Activated T-cell treated with anti-CD3 and anti-CD28 coated beads, Interleukin-2, amount 50 U/mL, for 4 hours (primary cell): ENCODE data around the gene TVP23C. TPM values are rescaled to one million over a fixed set of nuclear protein-coding genes. Genes with fewer than 3 reads are reported as not detected.
"Not testable (repeated sequence)": the region's sequence is repeated elsewhere in the genome, so short reads cannot be mapped to it uniquely, and the experiment has no call there.

Experiments
- ATAC-seq, 2 donors: fragments of 200-7000 bp; cut with Tn5 transposase; one replicate each; pipeline ENCODE4 v1.10.0; 2021
- DNase-seq: peaks from one replicate; pipeline ENCODE4 v3.0.0-alpha.2; 2020
- H3K27me3 Mint-ChIP-seq: one replicate; pipeline ENCODE4 v1.8.0; 2021; ENCODE audit warnings: low read depth, mixed read lengths
- H3K36me3 Mint-ChIP-seq: one replicate; pipeline ENCODE4 v1.8.0; 2022; ENCODE audit warnings: mixed read lengths; ENCODE audit not compliant: insufficient read depth
- H3K4me1 Mint-ChIP-seq: one replicate; pipeline ENCODE4 v1.8.0; 2021; ENCODE audit warnings: low read depth, mixed read lengths
- H3K4me3 Mint-ChIP-seq: one replicate; pipeline ENCODE4 v1.8.0; 2021; ENCODE audit warnings: mild to moderate bottlenecking, moderate library complexity, mixed read lengths
- H3K9me3 Mint-ChIP-seq: one replicate; pipeline ENCODE4 v1.8.0; 2021; ENCODE audit warnings: mixed read lengths
- total RNA-seq, 3 donors: library from RNA; stranded (reverse); gene quantifications; one replicate each; pipeline ENCODE4 v1.2.1, GENCODE V29; 2021

The TVP23C gene
- total RNA-seq = 1 to 10 TPM; 2.6 to 4.6 (median 3.7) TPM

- H3K4me1 Mint-ChIP-seq = peaks cover 10% of the 10 kb centered on the region
- peak within 1 kb of the TSS; percentile 96 for H3K4me3 Mint-ChIP-seq
- ATAC-seq = peak; percentile 78 to 88
- H3K9me3 Mint-ChIP-seq, H3K36me3 Mint-ChIP-seq, H3K27me3 Mint-ChIP-seq: not testable (repeated sequence)
- DNase-seq = peak; percentile 50
Measured at GRCh38 chr17:15563375-15563857, at the start of gene TVP23C. Gene TVP23C (minus strand): TSS chr17:15563483. CDS start chr17:15563448, 35 bp downstream.

- H3K4me3 Mint-ChIP-seq, DNase-seq, H3K27me3 Mint-ChIP-seq, H3K9me3 Mint-ChIP-seq, H3K36me3 Mint-ChIP-seq, ATAC-seq: not testable (repeated sequence)
- peaks cover 26% of the 10 kb centered on the region for H3K4me1 Mint-ChIP-seq
Measured at GRCh38 chr17:15592960-15593359, 29.7 kb upstream of the TVP23C start.

GRCh38 chr17:15591986-15592385 lies 28.7 kb upstream of the TVP23C start:
- peaks cover 26% of the 10 kb centered on the region for H3K4me1 Mint-ChIP-seq
- H3K4me3 Mint-ChIP-seq, H3K36me3 Mint-ChIP-seq, ATAC-seq, H3K9me3 Mint-ChIP-seq, H3K27me3 Mint-ChIP-seq, DNase-seq: not testable (repeated sequence)

- H3K4me3 Mint-ChIP-seq, H3K9me3 Mint-ChIP-seq, H3K27me3 Mint-ChIP-seq, ATAC-seq, H3K36me3 Mint-ChIP-seq, DNase-seq: not testable (repeated sequence)
- H3K4me1 Mint-ChIP-seq = peaks cover 26% of the 10 kb centered on the region
Measured at GRCh38 chr17:15590844-15591243, 27.6 kb upstream of the TVP23C start.

- not testable (repeated sequence) for H3K27me3 Mint-ChIP-seq, H3K9me3 Mint-ChIP-seq, DNase-seq, H3K36me3 Mint-ChIP-seq
- peaks cover 26% of the 10 kb centered on the region for H3K4me1 Mint-ChIP-seq
- H3K4me3 Mint-ChIP-seq = peak overlapping the region; percentile 33
- peak; percentile 50 to 74 for ATAC-seq
Measured at GRCh38 chr17:15589544-15590536, 26.6 kb upstream of the TVP23C start.

GRCh38 chr17:15588017-15588416 lies 24.7 kb upstream of the TVP23C start:
- ATAC-seq = not testable (repeated sequence)

GRCh38 chr17:15583313-15583712 lies 20.0 kb upstream of the TVP23C start:
- not testable (repeated sequence) for H3K36me3 Mint-ChIP-seq, DNase-seq, H3K4me1 Mint-ChIP-seq, H3K4me3 Mint-ChIP-seq, H3K9me3 Mint-ChIP-seq, ATAC-seq, H3K27me3 Mint-ChIP-seq

More at GRCh38 chr17:15588017-15588416, 24.7 kb upstream of the TVP23C start:
- peaks cover 26% of the 10 kb centered on the region for H3K4me1 Mint-ChIP-seq
- not testable (repeated sequence) for DNase-seq, H3K4me3 Mint-ChIP-seq, H3K27me3 Mint-ChIP-seq, H3K36me3 Mint-ChIP-seq, H3K9me3 Mint-ChIP-seq

GRCh38 chr17:15581462-15581861 lies 18.2 kb upstream of the TVP23C start:
- not testable (repeated sequence) for H3K4me1 Mint-ChIP-seq, H3K36me3 Mint-ChIP-seq, DNase-seq, H3K27me3 Mint-ChIP-seq, H3K4me3 Mint-ChIP-seq, H3K9me3 Mint-ChIP-seq, ATAC-seq

- not testable (repeated sequence) for ATAC-seq, H3K9me3 Mint-ChIP-seq, H3K4me3 Mint-ChIP-seq, H3K27me3 Mint-ChIP-seq, H3K4me1 Mint-ChIP-seq, H3K36me3 Mint-ChIP-seq, DNase-seq
Measured at GRCh38 chr17:15576848-15577247, 13.6 kb upstream of the TVP23C start.

- not testable (repeated sequence) for H3K4me1 Mint-ChIP-seq, H3K4me3 Mint-ChIP-seq, H3K36me3 Mint-ChIP-seq, ATAC-seq, H3K9me3 Mint-ChIP-seq, DNase-seq
- peaks cover 12% of the 10 kb centered on the region for H3K27me3 Mint-ChIP-seq
Measured at GRCh38 chr17:15574660-15575059, 11.4 kb upstream of the TVP23C start.

GRCh38 chr17:15573870-15574269 lies 10.6 kb upstream of the TVP23C start:
- H3K36me3 Mint-ChIP-seq, H3K4me3 Mint-ChIP-seq, DNase-seq, ATAC-seq, H3K9me3 Mint-ChIP-seq, H3K4me1 Mint-ChIP-seq: not testable (repeated sequence)
- peaks cover 12% of the 10 kb centered on the region for H3K27me3 Mint-ChIP-seq

- H3K27me3 Mint-ChIP-seq = not testable (repeated sequence)
Measured at GRCh38 chr17:15562613-15563374, 489 bp downstream of the TVP23C start.

GRCh38 chr17:15561439-15561838 lies 1.8 kb downstream of the TVP23C start:
- not testable (repeated sequence) for H3K4me3 Mint-ChIP-seq, DNase-seq
- peaks cover 10% of the 10 kb centered on the region for H3K4me1 Mint-ChIP-seq

More at GRCh38 chr17:15562613-15563374, 489 bp downstream of the TVP23C start:
- peak overlapping the region; percentile 96 for H3K4me3 Mint-ChIP-seq
- H3K36me3 Mint-ChIP-seq, DNase-seq, H3K9me3 Mint-ChIP-seq: not testable (repeated sequence)
- peak; percentile 71 for ATAC-seq
- peaks cover 10% of the 10 kb centered on the region for H3K4me1 Mint-ChIP-seq

GRCh38 chr17:15558403-15559105 lies 4.7 kb downstream of the TVP23C start:
- ATAC-seq, H3K36me3 Mint-ChIP-seq, H3K4me3 Mint-ChIP-seq, H3K27me3 Mint-ChIP-seq, H3K9me3 Mint-ChIP-seq, H3K4me1 Mint-ChIP-seq, DNase-seq: not testable (repeated sequence)

More at GRCh38 chr17:15561439-15561838, 1.8 kb downstream of the TVP23C start:
- ATAC-seq, H3K27me3 Mint-ChIP-seq, H3K9me3 Mint-ChIP-seq, H3K36me3 Mint-ChIP-seq: not testable (repeated sequence)
